Kasumi-1 (cell line): Measurements from ENCODE around the gene PILRB.
"Not testable (repeated sequence)": the region's sequence is repeated elsewhere in the genome, so short reads cannot be mapped to it uniquely, and the experiment has no call there.

Source experiments
- DNase-seq, 2 experiments: peaks; one replicate each; lab custom pipeline; 2025; lab: John Stamatoyannopoulos, UW

Gene PILRB

DNA sequence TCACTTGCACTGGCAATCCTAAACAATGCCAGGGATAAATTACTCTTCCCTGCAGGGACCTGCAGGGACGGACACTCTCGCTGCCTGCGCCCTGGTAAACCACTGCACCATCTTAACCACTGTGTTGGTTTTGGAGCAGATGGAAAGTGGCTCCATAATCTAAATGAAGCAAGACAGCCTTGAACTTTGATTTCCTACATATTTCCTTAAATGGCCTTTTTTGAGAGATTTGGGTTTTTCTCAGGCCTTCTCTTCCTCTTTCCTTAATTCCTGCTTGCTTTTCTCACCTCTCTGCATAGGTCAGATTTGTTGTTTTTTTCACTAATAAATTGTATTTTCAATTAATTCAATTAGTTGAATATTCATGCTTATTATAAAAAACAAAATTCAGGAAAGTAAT is 18.1 kb downstream of the PILRB start:
- DNase-seq = no peak

DNA sequence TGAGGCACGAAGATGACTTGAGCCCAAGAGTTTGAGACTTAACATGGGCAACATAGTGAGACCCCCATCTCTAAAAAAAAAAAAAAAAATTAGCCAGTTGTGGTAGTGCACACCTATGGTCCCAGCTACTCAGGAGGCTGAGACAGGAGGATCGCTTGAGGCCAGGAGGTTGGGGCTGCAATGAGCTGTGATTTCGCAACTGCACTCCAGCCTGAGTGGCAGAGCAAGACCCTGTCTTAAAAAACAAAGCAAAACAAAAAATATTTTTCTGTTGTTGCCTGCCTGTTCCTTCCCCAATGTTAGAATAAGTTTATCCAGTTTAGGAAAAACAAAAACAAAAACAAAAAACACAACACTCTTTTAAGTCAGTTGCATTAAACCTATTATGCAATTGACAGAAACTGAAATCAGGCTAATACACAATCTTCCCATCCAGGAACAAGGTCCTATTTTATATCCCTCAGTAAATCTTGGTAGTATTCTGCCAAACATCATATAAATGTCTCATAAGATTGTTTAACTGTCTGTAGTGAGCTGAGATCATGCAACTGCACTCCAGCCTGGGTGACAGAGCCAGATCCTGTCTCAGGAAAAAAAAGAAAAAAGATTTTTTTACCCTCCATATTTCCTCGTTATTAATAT is 20.3 kb downstream of the PILRB start:
- DNase-seq = no peak

DNA sequence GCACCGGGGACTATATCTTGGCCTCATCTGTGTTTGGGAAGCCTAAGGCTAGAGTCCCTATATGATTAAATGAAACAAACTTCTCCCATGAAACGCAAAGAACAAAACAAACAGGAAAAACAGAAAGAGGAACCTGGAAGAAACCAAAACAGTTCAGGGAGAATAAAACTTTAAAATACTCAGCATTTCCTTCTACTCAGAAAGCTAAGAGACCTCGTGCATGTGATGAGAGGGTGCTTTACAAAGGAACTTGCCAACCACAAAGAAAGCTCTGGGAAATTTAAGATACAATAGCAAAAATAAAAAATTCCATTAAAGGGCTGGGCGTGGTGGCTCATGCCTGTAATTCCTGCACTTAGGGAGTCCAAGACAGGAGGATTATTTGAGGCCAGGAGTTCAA is 22.3 kb downstream of the PILRB start:
- DNase-seq = no peak

DNA sequence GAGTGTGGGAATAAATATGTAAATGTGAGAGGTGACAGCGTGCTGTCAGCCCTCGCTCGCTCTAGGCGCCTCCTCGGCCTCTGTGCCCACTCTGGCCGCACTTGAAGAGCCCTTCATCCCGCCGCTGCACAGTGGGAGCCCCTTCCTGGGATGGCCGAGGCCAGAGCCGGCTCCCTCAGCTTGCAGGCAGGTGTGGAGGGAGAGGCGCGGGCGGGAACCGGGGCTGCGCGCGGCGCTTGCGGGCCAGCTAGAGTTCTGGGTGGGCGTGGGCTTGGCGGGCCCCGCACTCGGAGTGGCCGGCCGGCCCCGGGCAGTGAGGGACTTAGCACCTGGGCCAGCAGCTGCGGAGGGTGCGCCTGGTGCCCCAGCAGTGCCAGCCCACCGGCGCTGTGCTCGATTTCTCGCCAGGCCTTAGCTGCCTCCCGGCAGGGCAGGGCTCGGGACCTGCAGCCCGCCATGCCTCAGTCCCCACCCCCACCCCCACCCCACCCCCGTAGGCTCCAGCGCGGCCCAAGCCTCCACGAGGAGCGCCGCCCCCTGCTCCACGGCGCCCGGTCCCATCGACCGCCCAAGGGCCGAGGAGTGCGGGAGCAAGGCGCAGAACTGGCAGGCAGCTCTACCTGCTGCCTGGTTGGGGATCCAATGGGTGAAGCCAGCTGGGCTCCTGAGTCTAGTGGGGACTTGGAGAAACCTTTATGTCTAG is 23.8 kb downstream of the PILRB start:
- DNase-seq = not testable (repeated sequence)

DNA sequence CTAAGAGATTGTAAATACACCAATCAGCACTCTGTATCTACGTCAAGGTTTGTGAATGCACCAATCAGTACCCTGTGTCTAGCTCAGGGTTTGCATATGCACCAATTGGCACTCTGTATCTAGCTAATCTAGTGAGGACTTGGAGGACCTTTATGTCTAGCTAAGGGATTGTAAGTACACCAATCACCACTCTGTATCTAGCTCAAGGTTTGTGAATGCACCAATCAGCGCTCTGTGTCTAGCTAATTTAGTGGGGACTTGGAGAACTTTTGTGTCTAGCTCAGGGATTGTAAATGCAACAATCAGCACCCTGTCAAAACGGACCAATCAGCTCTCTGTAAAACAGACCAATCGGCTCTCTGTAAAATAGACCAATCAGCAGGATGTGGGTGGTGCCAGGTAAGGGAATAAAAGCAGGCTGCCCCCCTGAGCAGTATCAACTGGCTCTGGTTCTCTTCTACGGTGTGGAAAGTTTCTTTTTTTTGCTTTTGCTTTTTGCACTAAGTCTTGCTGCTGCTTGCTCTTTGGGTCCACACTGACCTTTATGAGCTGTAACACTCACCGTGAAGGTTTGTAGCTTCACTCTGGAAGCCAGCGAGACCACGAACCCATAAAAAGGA is 24.4 kb downstream of the PILRB start:
- not testable (repeated sequence) for DNase-seq

DNA sequence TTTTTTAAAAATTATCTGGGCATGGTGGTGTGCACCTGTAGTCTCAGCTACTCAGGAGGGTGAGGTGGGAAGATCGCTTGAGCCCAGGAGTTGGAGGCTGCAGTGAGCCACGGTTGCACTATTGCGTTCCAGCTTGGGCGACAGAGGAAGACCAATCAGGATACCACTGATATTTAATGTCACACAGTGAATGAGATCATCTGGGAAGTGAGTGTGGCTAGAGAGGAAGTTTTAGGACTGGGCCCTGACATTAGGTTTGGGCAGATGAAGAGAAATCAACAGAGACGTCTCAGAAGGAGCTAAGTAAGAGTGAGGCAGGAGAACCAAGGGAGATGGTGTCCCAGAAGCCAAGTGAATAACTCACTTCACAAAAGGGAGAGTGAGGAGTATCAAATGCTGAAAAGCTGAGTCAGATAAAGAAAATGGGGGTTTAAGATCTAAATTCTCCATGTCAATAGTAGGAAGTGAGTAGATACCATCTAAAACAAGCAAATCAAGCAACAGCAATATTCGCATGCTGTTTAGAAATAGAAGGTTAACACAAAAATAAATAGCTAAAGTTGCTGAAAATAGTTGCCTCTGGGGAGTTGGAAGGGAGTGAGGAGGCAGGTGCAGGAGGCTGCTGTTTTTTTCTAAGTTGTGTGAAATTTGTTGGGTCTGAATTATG is 26.8 kb downstream of the PILRB start:
- no peak for DNase-seq

DNA sequence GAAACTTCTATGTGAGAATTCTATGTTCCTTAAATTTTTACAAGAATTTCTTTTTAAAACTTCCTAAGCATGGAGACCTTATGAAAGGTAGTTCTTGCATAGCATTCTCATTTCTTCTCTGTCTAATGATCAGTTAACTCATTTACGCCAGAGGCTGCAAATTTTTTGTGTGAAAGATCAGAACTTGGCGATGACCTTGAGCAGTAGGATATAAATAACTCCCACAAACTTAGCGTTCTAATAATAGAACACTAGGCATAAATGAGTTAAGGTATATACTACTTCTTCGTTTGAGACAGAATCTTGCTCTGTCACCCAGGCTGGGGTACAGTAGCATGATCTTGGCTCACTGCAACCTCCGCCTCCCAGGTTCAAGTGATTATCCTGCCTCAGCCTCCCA is 29.0 kb downstream of the PILRB start:
- no peak for DNase-seq

DNA sequence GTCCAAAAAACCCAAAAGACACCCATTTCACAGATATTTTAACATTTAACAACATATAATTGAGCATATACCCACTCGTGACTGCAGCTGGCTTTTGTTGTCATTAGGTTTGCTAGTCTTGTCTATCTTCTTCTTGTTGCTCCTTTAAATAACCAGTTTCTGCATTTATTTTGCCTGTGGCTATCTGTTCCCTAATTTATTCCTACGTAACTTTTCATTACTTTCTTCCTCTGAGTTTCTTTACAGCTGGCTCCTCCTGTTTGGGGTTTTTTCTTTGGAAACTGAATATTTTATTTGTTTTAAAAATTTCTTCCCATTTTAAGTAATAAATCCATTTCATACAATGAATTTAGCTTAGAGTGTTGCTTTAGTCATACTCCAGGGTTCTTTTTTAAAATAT is 29.8 kb downstream of the PILRB start:
- DNase-seq = no peak

DNA sequence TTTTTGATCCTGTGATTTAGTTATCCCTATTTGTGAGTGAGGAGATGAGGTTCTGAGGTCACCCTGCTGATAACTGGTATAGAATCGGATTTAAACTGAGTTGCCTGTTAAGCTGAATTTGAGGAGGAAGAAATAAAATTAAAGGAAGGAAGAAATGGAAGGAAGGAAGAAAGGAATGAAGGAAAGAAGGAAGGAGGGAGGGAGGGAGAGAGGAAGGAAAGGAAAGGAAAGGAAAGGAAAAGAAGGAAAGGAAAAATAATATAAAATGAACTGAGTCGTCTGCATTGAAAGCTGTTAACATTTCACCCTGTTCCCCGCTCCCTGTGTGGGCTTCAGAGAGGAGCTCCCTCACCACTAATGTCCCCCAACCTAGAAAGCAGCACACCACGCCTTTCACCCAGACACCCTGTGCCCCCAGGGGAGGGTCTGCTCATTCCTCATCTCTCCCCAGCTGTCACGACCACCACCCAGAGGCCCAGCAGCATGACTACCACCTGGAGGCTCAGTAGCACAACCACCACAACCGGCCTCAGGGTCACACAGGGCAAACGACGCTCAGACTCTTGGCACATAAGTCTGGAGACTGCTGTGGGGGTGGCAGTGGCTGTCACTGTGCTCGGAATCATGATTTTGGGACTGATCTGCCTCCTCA is 31.6 kb downstream of the PILRB start:
- no peak for DNase-seq

DNA sequence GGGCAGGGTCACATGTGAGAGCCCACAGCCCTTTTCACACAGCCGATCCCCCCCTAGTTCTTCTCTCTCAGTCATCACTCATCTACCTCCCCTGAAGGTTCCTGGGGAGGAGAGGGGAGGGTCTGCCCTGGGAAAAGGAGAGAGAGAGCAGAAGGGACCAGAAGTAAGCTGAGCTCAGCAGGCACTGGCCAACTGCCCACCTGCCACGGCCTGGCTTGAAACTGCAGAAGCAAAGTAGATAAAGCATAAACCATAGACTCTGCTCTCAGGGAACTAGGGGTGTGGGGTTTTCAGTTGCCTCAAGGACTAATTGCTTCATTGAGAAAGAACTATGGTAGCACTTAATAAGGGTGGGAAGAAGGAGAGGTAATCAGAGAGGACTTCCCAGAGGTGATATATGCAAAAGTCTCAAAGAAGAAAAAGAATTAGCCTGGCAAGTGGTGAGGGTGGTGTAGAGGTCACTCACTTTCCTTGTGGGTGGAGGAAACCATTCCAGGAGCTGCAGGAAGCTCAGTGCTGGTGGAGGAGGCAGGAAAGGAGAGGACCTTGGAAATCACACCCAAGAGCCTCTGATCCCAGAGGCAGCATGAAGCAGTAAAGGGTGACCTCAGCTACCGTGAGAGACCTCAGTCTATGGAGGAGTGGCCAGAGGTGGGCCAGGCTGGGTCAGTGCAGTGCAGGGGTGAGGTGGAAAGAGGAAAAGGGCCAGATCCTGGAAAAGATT is 32.5 kb downstream of the PILRB start:
- DNase-seq = no peak

DNA sequence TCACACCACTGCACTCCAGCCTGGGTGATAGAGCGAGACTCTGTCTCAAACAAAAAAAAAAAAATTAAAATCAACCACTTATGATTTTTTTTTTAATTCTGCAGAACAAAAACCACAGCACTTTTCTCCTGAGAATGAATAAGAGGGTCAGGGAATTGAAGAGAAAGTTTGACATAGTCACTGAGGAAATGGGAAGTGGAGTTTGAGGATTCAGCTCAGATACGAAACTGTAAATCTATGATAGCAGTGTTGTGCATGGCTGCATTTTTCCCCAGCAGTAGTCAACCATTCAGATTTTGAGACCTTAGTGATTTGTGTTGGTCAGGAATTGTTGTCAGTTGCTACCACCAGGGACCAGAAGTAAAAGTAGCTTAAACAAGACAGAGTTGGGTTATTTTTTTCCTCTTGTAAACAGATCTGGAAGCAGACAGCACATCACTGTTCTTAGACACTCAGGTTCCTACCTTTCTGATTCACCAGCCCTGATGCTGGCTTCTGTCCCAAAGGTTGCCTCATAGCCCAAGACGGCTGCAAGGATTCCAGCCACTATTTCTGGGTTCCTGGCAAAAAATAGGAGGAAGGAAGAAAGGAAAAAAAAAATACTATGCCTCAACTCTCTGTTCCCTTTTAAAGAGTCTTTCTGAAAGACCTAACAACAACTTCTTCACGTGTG is 35.5 kb downstream of the PILRB start:
- DNase-seq = no peak

DNA sequence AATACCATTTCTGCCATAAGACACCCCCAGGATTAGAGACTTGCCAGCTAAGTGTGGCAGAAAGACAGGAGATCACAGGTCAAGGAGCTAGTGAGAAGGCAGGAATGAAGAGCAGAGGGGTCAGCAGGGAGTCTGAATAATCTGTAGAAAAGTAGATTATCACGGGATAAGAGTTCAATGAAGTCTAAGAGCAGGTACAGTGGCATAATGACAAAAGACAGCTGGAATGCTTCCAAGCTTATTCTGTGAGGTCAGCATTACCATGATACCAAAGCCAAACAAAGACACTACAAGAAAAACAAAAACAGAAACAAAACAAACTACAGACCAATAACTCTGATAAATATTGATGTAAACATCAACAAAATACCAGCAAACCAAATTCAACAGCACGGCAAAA is 36.2 kb downstream of the PILRB start:
- no peak for DNase-seq

DNA sequence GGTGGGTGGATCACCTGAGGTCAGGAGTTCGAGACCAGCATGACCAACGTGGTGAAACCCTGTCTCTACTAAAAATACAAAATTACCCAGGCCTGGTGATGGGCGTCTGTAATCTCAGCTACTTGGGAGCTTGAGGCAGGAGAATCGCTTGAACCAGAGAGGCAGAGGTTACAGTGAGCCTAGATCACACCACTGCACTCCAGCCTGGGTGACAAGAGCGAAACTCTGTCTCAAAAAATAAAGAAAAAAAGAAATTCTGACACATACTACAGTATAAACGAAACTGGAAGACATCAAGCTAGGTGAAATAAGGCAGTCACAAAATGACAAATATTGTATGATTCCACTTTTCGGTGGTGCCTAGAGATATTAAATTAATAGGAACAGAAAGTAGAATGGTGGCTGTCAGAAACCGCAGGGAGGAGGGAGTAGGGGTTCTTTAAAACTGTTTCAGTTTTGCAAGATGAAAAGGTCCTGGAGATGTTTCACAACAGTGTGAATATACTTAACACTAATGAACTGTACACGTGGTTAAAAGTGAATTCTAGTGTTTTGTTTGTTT is 38.6 kb downstream of the PILRB start:
- DNase-seq = no peak

DNA sequence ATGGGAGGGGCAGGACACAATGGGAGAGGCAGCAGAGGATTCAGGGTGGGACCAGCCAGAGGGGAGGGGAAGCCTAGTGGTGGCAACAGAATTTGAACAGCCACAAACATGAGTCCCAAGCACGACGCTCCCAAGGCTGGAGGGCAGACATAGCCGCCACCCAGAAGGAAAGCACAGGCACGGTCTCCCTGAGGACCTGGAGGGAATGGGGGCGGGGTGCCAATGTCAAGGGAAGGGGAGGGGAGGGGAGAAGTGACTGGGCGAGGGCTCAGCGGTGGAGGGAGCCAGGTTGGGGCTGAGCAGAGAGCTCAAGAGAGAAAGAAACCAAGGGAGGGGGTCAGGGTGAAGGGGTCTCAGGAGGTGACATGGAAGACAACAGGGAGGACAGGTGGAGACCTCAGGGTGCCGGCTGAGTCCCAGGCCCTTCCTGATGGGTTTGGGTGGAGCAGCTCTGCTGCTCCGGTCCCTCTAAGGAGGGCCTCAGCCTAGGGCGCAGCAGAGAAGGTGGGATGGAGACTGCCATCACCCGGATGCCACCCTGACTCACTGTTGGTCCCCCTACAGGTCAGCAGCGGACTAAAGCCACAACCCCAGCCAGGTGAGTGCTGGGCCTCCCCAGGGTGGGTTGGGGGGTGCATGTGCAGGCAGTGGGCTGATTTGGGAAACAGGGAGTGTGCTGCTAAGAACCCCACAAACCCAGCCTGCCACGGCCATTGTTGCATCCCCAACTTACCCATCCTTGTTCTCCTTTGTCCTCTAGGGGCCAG is 39.6 kb downstream of the PILRB start:
- DNase-seq = no peak

DNA sequence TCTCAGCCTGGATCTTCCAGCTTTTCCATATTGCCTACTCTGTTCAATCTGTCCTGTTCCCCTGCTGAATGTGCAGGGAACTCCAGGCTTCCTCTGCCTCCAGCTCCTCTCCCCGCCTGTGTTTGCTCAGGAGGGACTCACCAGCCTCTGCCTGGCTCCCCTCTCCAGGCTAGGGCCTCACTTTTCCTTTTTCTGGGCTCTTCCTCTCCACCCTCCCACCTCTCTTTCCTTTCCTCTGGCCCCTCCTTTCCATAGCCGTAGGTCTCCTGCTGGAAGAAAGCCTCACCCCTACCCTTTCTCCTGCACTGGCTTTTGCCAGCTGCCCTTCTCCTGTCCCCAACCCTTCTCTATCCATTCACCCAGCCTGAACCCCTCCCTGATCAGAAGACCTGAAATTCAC is 40.3 kb downstream of the PILRB start:
- DNase-seq = no peak

DNA sequence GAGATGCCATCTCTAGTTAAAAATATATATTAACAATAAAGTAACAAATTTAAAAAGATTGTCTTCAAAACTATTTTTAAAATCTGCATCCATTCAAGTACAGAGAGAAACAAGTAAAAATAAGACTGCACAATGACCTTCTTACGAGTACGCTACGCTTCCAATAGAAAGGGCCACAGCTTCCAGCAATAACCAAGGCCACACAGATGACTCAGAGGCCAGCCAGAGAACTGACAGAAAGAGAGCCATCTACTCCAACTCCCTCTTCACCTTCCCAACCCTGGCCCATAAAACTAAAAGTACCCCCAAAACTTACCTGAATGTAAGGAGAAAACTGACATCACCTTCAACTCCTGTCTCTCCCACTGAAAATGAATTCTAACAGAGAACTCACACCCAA is 42.1 kb downstream of the PILRB start:
- no peak for DNase-seq

DNA sequence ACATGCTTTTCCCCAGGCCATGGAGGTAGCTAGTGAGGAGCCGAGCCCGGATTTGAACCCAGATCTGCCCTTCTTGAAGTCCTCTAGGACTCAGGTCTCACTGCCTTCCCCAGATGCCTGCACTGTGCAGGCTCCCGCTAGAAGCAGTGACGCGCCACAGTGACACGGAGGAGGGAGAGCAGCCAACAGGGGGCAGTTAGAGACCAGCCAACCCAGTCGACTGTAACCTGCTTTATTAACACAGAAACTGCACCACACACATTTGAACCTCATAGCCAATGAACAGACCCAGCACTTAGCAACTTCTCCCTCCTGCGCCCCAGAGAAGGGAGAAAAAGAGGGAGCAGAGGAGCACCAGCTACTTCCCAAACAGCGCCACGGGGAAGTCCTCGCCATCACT is 42.7 kb downstream of the PILRB start:
- DNase-seq = peak; percentile 16 to 40

DNA sequence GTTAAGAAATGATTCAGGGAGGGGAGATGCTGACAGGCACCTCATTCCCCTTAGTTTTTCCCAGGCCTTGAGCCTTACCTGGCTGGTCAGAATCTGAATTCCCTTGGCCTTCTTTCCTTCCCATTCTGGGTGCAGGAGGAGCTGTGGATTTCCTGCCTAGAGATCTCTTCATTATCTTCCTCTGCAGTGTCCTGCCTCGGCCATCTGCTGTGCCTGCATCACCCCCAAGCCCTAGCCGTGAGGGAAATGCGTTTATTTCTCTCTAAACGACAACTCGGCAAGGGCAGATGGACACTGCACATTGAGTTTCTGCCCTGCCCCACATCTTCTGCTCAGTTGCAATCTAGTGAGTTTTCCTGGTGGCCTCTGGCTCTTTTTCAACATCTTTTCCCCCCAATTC is 43.9 kb downstream of the PILRB start:
- DNase-seq = no peak

DNA sequence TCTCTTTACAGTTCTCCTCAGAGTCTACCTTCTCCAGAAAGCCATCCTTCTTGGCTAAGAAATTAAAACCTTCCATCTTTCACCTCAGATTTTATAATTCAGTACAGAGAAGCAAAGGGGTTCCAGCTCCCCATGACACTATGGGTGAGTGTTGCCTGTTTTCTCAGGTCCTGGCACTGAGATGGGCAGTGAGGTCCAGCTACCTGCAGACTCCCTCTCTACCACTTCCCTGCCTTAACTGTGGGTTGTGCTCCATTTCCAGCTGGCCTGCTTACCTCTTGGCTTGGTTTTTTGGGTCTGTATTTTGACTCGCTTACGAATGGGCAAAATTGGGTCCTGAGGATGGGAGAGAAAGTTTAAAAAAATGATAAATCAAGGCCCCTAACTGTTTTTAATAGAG is 44.3 kb downstream of the PILRB start:
- no peak for DNase-seq

DNA sequence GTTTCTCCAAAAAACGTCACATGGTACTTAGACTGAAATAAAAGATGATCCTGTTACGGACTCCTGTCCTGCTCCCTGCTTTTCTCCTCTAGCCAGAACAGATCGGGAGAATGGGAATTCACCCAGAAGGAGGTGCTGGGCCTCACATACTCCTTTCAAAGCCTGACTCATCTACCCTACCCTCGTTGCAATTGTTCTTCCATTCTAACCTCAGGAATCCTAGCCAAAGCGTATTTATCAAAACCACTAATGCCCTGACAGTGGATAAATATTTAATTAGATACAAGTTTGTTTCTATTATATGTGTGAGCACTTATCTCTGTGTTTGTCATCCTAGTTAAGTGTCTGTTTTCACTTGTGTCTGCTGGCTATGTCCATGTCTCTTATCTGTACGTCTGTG is 48.9 kb downstream of the PILRB start:
- DNase-seq = no peak
